Stimulated activated CD8-positive, alpha-beta memory T cell treated with anti-CD3 and anti-CD28 coated beads, Interleukin-4, amount 100 ng/mL, for 24 hours (primary cell): ENCODE measurements around the gene CCDC120.

Experiments used
- DNase-seq: peaks from one replicate; pipeline ENCODE4 v3.0.0-alpha.2; 2020; ENCODE audit warnings: low read depth

The CCDC120 gene

DNA sequence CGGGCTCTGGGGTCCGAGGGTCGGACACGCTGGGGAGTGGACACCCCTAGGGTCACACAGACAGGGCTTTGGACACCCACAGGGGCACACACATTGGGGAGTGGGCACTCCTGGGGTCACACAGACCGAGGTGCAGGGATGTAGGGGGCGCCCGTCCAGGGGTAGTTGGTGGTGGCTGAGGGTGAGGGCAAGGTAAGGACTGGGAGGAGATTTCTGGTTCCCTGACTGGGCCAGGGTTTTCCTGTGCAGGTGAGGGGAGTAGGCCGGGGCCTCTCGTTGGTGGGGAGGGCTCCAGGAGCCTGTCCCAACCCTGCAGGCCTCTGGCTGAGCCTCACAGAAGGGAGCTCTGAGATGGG, 42.8 kb downstream of the CCDC120 start:
- no peak for DNase-seq

DNA sequence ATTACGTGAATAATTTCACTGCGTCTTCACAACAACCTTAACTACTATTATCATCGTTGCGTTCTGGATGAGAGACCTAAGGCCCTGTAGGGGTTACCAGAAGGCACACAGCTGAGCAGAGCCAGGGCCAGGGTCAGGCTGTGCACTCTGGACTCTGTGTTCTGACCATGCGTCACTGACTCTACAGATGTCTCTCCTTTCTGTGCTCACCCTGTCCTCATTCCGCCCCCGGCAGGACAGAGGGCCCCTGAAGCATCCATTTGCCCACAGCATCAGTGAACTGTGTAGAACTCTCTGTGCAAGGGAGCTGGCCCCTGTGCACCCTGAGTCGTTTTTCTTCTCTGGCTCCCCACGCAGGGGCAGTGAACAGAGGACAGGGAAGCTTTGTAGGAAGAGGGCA, 43.4 kb downstream of the CCDC120 start:
- DNase-seq, result no peak

DNA sequence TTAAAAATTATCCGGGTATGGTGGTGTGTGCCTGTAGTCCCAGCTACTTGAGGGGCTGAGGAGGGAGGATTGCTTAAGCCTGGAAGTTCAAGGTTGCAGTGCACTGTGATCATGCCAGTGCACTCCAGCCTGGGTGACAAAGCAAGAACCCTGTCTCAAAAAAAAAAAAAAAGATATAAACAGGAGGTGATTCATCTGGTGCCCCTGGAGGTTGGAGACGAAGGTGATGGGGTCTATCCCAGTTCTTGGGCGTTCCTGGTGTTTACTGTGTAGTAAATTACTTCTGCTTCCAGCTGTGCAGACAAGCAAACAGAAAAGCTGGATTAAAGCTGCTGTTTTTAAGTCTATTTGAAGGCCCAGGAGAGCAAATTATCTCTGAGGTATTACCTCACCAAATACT, 44.8 kb downstream of the CCDC120 start:
- DNase-seq, result no peak

DNA sequence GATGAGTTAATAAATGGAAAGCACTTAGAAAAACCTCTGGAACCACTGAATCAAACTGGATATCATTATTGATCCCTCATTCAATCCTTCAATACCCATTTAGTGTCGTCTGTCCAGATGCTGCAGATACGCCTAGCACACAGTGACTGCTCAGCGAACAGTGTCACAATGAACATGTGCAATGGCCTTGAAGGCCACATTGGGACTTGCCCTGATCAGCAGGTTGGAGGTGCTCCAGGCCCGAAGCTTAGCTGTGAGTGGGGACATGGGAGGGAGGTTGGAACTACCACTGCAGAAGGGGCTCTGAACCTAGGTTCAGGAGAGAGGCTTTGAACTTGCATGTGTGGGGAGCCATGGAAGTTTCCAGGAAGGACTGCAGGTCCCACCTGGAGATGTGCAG, 47.5 kb downstream of the CCDC120 start:
- no peak for DNase-seq

DNA sequence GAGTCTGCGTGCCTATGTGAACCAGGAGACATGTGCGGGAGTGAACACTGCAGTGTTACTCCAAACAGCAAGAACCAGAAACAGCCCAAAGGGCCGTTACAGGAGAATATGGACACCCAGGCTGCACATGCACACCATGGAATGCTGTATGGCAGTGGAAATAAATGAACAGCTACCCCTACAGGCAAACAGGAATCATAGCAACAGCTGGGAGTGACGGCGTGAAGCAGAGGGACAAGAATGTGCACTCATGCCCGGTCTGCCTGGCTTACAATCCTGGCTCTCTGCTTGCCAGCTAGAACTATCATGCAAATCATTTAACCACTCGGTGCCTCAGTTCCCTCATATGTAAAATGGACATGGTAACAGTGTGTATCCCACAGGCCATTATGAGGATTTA, 48.1 kb downstream of the CCDC120 start:
- DNase-seq, result no peak

DNA sequence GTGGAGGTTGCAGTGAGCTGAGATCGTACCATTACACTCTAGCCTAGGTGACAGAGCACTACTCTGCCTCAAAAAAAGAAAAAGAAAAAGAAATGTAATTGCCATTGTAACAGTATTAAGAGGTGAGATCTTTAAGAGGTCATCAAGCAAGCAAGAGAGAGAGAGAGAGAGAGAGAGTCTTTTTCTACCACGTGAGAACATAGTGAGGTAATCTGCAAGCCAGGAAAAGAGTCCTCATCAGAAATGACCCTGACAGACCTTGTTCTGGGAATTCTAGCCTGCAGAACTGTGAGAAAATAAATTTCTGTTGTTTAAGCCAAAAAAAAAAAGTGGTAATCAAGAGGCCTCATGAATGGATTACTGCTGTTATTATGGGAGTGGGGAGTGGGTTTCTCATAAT, 49.8 kb downstream of the CCDC120 start:
- no peak for DNase-seq

DNA sequence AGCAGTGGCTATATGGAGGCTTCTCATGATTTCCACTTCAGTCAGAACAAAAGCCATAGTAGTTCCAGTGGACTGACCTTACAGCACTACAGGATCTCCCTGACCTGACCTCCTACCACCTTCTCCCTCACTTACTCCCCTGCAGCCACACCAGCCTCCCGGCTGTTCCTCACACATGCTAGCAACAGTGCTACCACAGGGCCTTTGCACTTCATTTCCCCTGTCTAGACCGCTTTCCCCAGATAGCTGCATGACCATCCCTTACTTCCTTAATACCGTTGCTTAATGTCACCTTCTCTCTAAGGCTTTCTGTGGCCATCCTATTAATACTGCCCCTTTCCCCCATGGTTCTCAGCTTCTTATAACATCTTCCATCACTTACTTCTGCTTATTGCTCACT, 51.6 kb downstream of the CCDC120 start:
- DNase-seq, result no peak

DNA sequence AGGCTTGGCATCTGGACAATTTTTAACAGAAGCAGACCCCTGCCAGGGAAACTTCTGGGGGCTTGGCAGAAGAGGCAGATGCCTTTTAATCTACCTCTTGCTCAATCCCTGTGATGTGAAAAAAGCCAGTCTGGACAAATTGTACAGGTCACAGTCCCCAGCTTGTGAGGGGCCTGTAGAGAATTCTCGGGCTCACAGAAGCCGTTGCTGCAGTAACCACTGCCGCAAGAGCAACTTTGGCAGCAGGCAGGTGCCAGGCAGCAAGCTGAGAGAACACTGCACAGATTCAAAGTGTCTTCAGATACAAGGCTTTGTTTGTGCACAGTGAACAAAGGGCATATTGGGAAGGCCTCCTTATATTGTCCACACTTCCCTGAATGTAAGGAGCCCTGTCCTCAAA, 53.0 kb downstream of the CCDC120 start:
- DNase-seq, result no peak

DNA sequence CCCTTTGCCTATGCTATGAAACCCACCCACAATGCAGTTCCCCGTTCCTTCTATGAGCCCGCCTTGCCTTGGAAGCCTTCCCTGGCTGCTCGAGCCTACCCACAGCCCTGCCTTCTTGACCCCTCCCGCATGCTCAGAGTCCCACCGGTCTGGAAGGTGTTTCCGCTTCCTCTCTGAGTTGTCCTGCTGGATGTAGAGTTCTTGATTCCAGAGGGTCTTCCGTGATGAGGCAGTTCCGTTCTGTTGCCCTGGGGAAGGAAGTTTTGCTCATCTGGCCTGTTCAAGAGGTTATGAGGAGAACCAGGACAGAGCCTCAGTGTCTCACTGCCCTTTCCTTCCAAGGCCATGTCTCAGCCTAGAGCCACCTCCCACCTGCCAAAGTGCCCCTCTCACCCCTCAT, 57.3 kb downstream of the CCDC120 start:
- DNase-seq, result no peak

DNA sequence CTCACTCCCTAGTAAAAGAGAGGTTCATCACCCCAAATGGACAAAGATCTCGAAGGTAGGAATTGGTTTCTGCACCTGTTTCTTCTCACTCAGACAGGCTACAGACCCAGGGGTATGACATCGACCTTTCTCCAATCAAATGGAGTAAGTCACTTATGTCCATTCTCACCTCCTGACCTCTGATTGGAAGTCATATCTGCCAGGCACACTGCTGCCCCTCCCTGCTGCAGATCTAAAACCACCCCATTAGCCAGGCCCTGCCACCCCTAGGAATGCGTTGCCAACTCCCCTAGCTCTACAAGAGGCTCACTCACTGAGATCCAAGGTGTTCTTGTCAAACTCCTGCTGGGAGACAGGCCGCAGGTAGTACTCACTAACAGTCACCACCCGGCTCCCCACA, 57.9 kb downstream of the CCDC120 start:
- DNase-seq, result no peak

DNA sequence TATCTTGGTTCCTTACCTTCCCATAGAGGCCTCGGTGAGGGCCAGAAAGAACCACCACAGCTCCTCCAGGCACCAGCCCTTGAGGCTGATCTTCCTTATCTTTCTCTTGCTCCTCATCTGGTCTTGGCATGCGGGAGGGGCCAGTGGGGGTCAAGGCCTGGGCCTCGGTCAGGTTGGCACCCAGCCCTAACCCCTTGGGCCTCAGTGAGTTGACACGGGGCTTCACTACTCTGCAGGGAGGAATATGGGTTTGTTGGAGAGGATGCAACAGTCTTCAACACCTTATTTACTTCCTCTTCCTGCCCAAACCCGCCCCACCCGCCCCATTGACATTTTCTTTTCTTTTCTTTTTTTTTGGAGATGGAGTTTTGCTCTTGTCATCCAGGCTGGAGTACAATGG, 58.8 kb downstream of the CCDC120 start:
- no peak for DNase-seq
